DND-41 (cell line): ENCODE measurements around the gene RNF144B.

Experiments used
- EZH2 ChIP-seq: IDR thresholded peaks from 3 replicates; pipeline ENCODE4 v1.6.1; 2012; ENCODE audit warnings: borderline replicate concordance, low read depth, mild to moderate bottlenecking, moderate library complexity, low read length, inconsistent platforms; ENCODE audit not compliant: severe bottlenecking
- TF ChIP-seq, protein P1 (sequence below): IDR thresholded peaks from 2 replicates; pipeline ENCODE4 v1.5.1; 2012; ENCODE audit warnings: borderline replicate concordance, low read length, moderate library complexity, mild to moderate bottlenecking; ENCODE audit not compliant: poor library complexity, severe bottlenecking; ENCODE audit errors: extremely low read depth

DNA sequence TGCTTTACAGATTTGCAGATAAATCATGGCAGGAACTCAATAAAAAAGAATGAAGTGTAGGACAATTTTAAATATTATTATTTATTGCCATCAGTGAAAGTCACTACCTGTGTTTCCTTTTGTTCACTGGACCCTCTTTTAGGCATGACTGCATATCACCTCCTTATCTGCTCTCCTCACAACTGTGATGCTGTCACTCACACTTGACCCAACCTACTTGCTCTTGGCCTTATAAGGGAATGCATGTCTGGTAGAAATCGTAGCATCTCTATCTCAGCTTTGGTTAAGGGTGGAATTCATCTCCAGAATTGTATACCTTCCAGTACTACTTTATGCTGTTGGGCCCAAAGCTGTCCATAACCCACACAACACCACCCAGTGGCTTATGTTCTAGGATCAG, 47.6 kb upstream of the RNF144B start:
- TF ChIP-seq, protein P1, sequence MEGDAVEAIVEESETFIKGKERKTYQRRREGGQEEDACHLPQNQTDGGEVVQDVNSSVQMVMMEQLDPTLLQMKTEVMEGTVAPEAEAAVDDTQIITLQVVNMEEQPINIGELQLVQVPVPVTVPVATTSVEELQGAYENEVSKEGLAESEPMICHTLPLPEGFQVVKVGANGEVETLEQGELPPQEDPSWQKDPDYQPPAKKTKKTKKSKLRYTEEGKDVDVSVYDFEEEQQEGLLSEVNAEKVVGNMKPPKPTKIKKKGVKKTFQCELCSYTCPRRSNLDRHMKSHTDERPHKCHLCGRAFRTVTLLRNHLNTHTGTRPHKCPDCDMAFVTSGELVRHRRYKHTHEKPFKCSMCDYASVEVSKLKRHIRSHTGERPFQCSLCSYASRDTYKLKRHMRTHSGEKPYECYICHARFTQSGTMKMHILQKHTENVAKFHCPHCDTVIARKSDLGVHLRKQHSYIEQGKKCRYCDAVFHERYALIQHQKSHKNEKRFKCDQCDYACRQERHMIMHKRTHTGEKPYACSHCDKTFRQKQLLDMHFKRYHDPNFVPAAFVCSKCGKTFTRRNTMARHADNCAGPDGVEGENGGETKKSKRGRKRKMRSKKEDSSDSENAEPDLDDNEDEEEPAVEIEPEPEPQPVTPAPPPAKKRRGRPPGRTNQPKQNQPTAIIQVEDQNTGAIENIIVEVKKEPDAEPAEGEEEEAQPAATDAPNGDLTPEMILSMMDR, result no peak
- TF ChIP-seq EZH2, result no peak
